GM18867 (cell line): ENCODE results near the gene NPIPB2.
"Not testable (repeated sequence)": the region's sequence is repeated elsewhere in the genome, so short reads cannot be mapped to it uniquely, and the experiment has no call there.

Source experiments
- ATAC-seq: cut with Tn5 transposase; IDR thresholded peaks from one replicate; pipeline ENCODE4 v1.9.1; 2021; ENCODE audit warnings: mild to moderate bottlenecking, moderate library complexity; ENCODE audit not compliant: unreplicated experiment

Gene NPIPB2

GRCh38 chr16:11941945-11942344 lies at the start of gene NPIPB2:
Gene NPIPB2 (minus strand): TSS chr16:11942045. CDS start chr16:11942045, 0 bp downstream.
- ATAC-seq, result not testable (repeated sequence)

- ATAC-seq, result no peak
Observed at GRCh38 chr16:11990702-11991390, 49.0 kb upstream of the NPIPB2 start.

GRCh38 chr16:11988258-11988978 lies 46.6 kb upstream of the NPIPB2 start:
- ATAC-seq, result no peak

GRCh38 chr16:11986521-11987057 lies 44.7 kb upstream of the NPIPB2 start:
- ATAC-seq, result no peak

GRCh38 chr16:11985250-11985649 lies 43.4 kb upstream of the NPIPB2 start:
- no peak for ATAC-seq

- peak; percentile 55 for ATAC-seq
Observed at GRCh38 chr16:11980136-11980844, 38.4 kb upstream of the NPIPB2 start.

GRCh38 chr16:11979013-11979672 lies 37.3 kb upstream of the NPIPB2 start:
- no peak for ATAC-seq

GRCh38 chr16:11978080-11978479 lies 36.2 kb upstream of the NPIPB2 start:
- ATAC-seq, result no peak

- ATAC-seq, result no peak
Observed at GRCh38 chr16:11977376-11978041, 35.7 kb upstream of the NPIPB2 start.

GRCh38 chr16:11976850-11977375 lies 35.1 kb upstream of the NPIPB2 start:
- no peak for ATAC-seq

GRCh38 chr16:11973070-11973469 lies 31.2 kb upstream of the NPIPB2 start:
- no peak for ATAC-seq

- no peak for ATAC-seq
Observed at GRCh38 chr16:11972128-11972527, 30.3 kb upstream of the NPIPB2 start.

GRCh38 chr16:11970292-11970691 lies 28.4 kb upstream of the NPIPB2 start:
- ATAC-seq, result peak; percentile 28

- ATAC-seq, result no peak
Observed at GRCh38 chr16:11968577-11968976, 26.7 kb upstream of the NPIPB2 start.

- ATAC-seq, result no peak
Observed at GRCh38 chr16:11967195-11967911, 25.5 kb upstream of the NPIPB2 start.

GRCh38 chr16:11966173-11966572 lies 24.3 kb upstream of the NPIPB2 start:
- ATAC-seq, result peak; percentile 37

- peak; percentile 73 for ATAC-seq
Observed at GRCh38 chr16:11964761-11965551, 23.1 kb upstream of the NPIPB2 start, which contains the start of gene TNFRSF17. Gene TNFRSF17 (plus strand): TSS chr16:11965210. CDS start chr16:11965325, 115 bp downstream.

- ATAC-seq, result no peak
Observed at GRCh38 chr16:11963706-11964105, 21.9 kb upstream of the NPIPB2 start.

- not testable (repeated sequence) for ATAC-seq
Observed at GRCh38 chr16:11962978-11963377, 21.1 kb upstream of the NPIPB2 start.
